HG03342 (cell line): ENCODE results near the gene PTPRK.
A peak's percentile ranks its signal among the peaks of the same experiment; 100 is the strongest.
"Not testable (repeated sequence)": the region's sequence is repeated elsewhere in the genome, so short reads cannot be mapped to it uniquely, and the experiment has no call there.

ENCODE experiments used
- ATAC-seq: cut with Tn5 transposase; IDR thresholded peaks from one replicate; pipeline ENCODE4 v1.9.1; 2021; ENCODE audit warnings: mild to moderate bottlenecking, moderate library complexity; ENCODE audit not compliant: unreplicated experiment

The PTPRK gene

DNA sequence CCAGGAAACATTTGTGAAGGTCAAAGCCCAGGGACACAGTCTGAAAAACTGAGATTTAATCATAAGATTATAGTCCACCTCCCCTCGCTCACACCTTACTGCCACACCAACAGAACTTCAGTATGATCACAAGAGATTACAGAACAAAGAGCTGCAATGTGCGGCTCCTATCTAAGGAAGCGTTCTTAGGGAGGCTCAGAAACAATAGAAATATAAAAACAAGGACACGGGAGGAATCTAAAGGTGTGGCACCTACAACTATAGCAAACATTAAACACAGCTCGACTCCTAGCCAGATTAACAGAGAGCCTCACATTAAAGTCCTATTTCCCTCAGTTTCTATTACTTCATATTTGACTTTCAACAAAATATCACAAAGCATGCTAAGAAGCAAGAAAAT, 579.2 kb downstream of the PTPRK start:
- no peak for ATAC-seq

DNA sequence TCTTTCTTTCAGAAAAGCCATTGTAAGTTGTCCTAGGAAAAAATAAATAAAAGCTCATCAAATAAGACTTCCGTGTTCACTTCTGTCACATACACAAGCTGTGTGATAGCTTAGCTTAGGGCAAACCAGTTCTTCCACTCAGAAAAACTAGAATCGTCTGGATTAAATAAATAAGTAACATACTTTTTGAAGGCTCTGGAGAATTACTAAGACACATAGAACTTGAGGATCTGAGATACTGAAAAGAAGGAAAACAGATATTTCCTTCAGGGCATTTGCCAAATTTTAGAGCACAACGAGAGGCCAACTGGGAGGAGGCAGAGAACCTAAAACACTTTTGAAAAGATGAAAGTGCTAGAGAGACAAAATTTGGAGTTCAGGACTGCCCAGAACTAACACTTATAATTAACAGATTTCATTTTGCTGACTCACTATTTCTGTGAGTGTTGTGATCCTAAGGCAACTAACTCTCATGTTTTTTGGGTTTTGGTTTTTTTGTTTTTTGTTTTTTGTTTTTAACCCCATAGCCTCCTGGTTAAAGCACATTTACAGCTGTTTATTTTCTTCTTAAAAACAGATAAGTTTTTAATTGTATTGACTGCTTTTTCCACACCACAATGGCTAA, 580.8 kb downstream of the PTPRK start:
- ATAC-seq, result no peak

DNA sequence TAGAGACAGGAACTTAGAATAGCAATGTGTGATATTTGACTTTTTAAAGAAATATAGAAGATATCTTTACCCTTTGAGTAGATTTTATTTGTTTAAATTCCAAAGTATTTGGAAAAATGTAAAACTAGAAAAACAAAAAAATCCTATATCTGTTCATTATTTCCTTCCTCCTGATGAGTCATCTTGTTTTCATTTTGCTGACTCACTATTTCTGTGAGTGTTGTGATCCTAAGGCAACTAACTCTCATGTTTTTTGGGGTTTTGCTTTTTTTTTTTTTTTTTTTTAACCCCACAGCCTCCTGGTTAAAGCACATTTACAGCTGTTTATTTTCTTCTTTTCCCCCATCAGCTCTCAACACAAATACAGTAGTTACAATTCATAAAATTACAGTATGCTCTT, 581.7 kb downstream of the PTPRK start:
- peak; percentile 45 for ATAC-seq

DNA sequence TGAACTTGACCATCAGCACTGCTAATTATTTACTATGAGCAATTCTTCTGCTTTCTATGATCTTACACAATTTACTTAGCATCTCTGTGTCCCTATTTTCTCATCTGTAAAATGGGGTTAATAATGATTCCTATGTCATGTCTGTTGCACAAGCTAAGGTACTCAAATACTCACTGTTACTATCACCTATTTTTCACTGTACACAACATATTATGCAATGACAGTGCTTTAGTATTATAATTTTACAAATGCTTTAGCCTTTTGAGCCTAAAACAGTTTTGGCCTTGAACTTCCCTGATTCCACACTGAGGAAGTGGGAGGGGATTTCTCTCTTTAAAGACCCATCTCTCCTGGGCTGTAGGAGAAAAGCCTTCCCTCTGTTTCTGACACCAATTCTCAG, 582.7 kb downstream of the PTPRK start:
- ATAC-seq, result no peak

GRCh38 chr6:127937102-127937501, 583.3 kb downstream of the PTPRK start:
- no peak for ATAC-seq

GRCh38 chr6:127934956-127935355, 585.4 kb downstream of the PTPRK start:
- no peak for ATAC-seq

- no peak for ATAC-seq
Observed at GRCh38 chr6:127933852-127934840, 586.3 kb downstream of the PTPRK start.

- no peak for ATAC-seq
Observed at GRCh38 chr6:127933137-127933536, 587.3 kb downstream of the PTPRK start.

- no peak for ATAC-seq
Observed at GRCh38 chr6:127932708-127933107, 587.7 kb downstream of the PTPRK start.

GRCh38 chr6:127926441-127926840, 594.0 kb downstream of the PTPRK start:
- not testable (repeated sequence) for ATAC-seq

- ATAC-seq, result no peak
Observed at GRCh38 chr6:127924440-127924839, 596.0 kb downstream of the PTPRK start.

DNA sequence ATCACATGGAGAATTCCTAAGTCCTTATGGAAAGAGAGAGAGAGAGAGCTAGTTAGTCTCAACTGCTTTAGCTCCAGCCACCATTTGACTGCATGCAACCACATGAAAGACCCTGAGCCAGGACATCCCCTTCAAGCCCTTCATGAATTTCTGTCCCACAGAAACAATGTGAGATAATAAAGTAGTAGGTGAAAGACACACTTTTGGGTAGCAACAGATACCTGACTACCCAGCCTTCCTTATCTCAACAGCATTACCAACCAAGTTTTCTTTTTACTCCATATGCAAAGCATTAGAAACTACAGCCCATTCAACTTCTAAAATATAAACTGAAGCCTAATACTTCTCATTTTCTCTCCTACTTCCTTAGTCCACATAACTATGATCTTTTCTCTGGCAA, 596.4 kb downstream of the PTPRK start:
- ATAC-seq, result no peak

GRCh38 chr6:127923135-127923534, 597.3 kb downstream of the PTPRK start:
- no peak for ATAC-seq

DNA sequence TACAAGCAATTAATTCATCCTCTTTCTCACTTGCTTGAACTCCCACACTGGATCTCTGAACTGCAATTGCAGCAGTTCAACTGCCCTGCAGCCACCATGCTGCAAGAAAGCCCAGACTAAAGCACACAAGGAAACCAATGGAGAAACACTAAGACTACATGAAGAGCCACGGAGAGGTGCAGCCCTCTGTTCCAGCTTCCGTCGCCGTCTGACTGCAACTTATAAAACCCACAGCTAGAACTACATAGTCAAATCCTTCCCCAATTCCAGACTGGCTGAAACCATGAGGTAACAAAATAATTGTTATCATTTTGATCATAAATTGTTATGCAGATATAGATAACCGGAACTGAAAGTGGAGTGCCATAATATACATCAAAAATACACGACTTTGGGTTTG, 598.4 kb downstream of the PTPRK start:
- no peak for ATAC-seq

DNA sequence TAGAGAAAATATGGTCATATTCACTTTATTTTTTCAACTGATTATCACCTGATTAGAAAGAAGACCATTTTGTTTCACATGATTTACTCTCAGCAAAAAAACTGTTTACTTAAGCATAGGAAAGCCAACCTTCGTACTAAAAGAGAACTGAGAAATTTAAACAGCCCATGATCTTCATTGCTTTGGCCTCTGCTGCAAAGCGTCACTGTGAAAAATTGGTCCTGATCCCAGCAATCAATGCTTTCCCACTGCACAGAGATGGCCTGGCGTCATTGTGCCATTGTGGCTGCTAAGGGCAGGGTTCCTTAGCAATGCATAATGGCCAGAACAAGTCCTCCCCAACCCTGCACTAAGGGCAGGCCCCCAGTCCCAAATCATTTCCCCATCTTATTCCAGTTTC, 599.6 kb downstream of the PTPRK start:
- ATAC-seq, result no peak
